GM12878 (cell line): Measurements from ENCODE around the gene TRAF2. TPM values are rescaled to one million over a fixed set of nuclear protein-coding genes. Genes with fewer than 3 reads are reported as not detected.

Experiments used
- ATAC-seq: fragments of 200-7000 bp; cut with Tn5 transposase; 3 replicates; pipeline ENCODE4 v1.9.1; 2020; ENCODE audit warnings: mild to moderate bottlenecking, moderate library complexity
- BruUV-seq: library from RNA; stranded (reverse); fragments of 400-500 nt; replicated peaks from 2 replicates; lab custom pipeline; 2021; lab: Mats Ljungman, UMichigan
- CTCF ChIA-PET: fragments of 300-600 bp; sonication (Branson Sonifier 250); formaldehyde crosslinking; extraction: SDS; loops from one replicate; lab custom pipeline; 2021; ENCODE audit warnings: inconsistent platforms; lab: Yijun Ruan, JAX
- POLR2A ChIA-PET: fragments of 350-600 bp; formaldehyde crosslinking; extraction: SDS; loops from one replicate; lab custom pipeline; 2021; ENCODE audit warnings: inconsistent platforms; lab: Charles Lee
- RAD21 ChIA-PET: fragments of 300-600 bp; sonication (Branson Sonifier 250); formaldehyde crosslinking; loops from one replicate; lab custom pipeline; 2023; ENCODE audit warnings: antibody characterized with exemption; ENCODE audit not compliant: unreplicated experiment; lab: Charles Lee
- SMC1A ChIA-PET: fragments of 300-600 bp; sonication (Branson Sonifier 250); formaldehyde crosslinking; loops from one replicate; lab custom pipeline; 2023; ENCODE audit not compliant: unreplicated experiment, uncharacterized antibody; lab: Charles Lee
- DNase-seq: peaks from one replicate; pipeline ENCODE4 v3.0.0-alpha.2; 2011; ENCODE audit warnings: low read depth, low spot score
- FAIRE-seq: peaks from 3 replicates; lab custom pipeline; 2011; peaks lifted over from hg19 to GRCh38; lab: Jason Lieb, UNC
- H2AFZ ChIP-seq: 2 replicates; pipeline ENCODE4 v1.6.0; 2011; ENCODE audit warnings: low read depth, low read length, control low read depth; ENCODE audit not compliant: control insufficient read depth
- H3K27ac ChIP-seq: 2 replicates; pipeline ENCODE4 v1.5.1; 2011; ENCODE audit warnings: control low read depth; ENCODE audit not compliant: control insufficient read depth, insufficient read depth
- H3K27me3 ChIP-seq, 2 experiments: replicated peaks in 1 of 2; 2 replicates each; pipeline versions ENCODE4 v1.6.0 to v1.6.1; 2011; ENCODE audit warnings: low read length in 1 of 2; ENCODE audit not compliant: control insufficient read depth in 2 of 2, insufficient read depth in 2 of 2
- H3K36me3 ChIP-seq, 2 experiments: 2 replicates each; pipeline ENCODE4 v1.5.1; 2011; ENCODE audit warnings: low read length in 1 of 2; ENCODE audit not compliant: control insufficient read depth in 2 of 2, insufficient read depth in 2 of 2
- H3K4me1 ChIP-seq: 2 replicates; pipeline ENCODE4 v1.6.1; 2011; ENCODE audit warnings: mild to moderate bottlenecking, low read length, moderate library complexity, mixed read lengths; ENCODE audit not compliant: control insufficient read depth, insufficient read depth
- H3K4me2 ChIP-seq: 2 replicates; pipeline ENCODE4 v1.6.0; 2011; ENCODE audit warnings: control low read depth; ENCODE audit not compliant: control insufficient read depth, insufficient read depth
- H3K4me3 ChIP-seq: fragments of 200-600 bp; sonication (generic); 2 replicates; pipeline ENCODE4 v1.5.1; 2016
- H3K79me2 ChIP-seq: 2 replicates; pipeline ENCODE4 v1.6.0; 2011; ENCODE audit warnings: low read length; ENCODE audit not compliant: control insufficient read depth, insufficient read depth
- H3K9ac ChIP-seq: 2 replicates; pipeline ENCODE4 v1.8.0; 2011; ENCODE audit warnings: low read length, control low read depth, mixed read lengths; ENCODE audit not compliant: control insufficient read depth, insufficient read depth
- H3K9me3 ChIP-seq: replicated peaks from 3 replicates; pipeline ENCODE4 v1.5.1; 2011; ENCODE audit warnings: mild to moderate bottlenecking, low read length; ENCODE audit not compliant: control insufficient read depth, insufficient read depth
- H4K20me1 ChIP-seq: 2 replicates; pipeline ENCODE4 v1.6.0; 2011; ENCODE audit not compliant: control insufficient read depth, insufficient read depth
- BACH1 ChIP-seq: fragments of 450-650 bp; IDR thresholded peaks from 2 replicates; pipeline ENCODE4 v1.6.1; 2017; ENCODE audit warnings: mild to moderate bottlenecking, borderline replicate concordance
- BCL11A ChIP-seq: IDR thresholded peaks from 2 replicates; pipeline ENCODE4 v1.6.1; 2011; ENCODE audit warnings: low read depth, low read length
- EGR1 ChIP-seq, 2 experiments: IDR thresholded peaks; 1 replicate in 1 of 2; 2 replicates in 1 of 2; pipeline ENCODE4 v1.6.1; 2011 to 2012; ENCODE audit warnings: low read depth in 2 of 2, low read length in 2 of 2, borderline replicate concordance in 1 of 2, mild to moderate bottlenecking in 1 of 2, moderate library complexity in 1 of 2
- ESRRA ChIP-seq: IDR thresholded peaks from 2 replicates; pipeline ENCODE4 v1.6.1; 2012; ENCODE audit warnings: mild to moderate bottlenecking, low read length, improper control_type of control experiment
- FOS ChIP-seq: IDR thresholded peaks from 3 replicates; pipeline ENCODE4 v1.6.1; 2011; ENCODE audit warnings: borderline replicate concordance; ENCODE audit not compliant: insufficient read length; ENCODE audit errors: extremely low read depth
- KLF5 ChIP-seq: fragments of 450-650 bp; IDR thresholded peaks from 2 replicates; pipeline ENCODE4 v1.6.1; 2014; ENCODE audit warnings: mild to moderate bottlenecking; ENCODE audit not compliant: partially characterized antibody
- NFYB ChIP-seq: IDR thresholded peaks from 2 replicates; pipeline ENCODE4 v1.6.1; 2011; ENCODE audit warnings: low read depth, mild to moderate bottlenecking, low read length, improper control_type of control experiment, moderate library complexity; ENCODE audit not compliant: insufficient read depth
- SMARCA5 ChIP-seq: fragments of 450-650 bp; IDR thresholded peaks from 2 replicates; pipeline ENCODE4 v1.6.1; 2017; ENCODE audit warnings: mild to moderate bottlenecking
- SUZ12 ChIP-seq: fragments of 200-600 bp; sonication (generic); IDR thresholded peaks from one replicate; pipeline ENCODE4 v1.6.1; 2018; ENCODE audit warnings: antibody characterized with exemption, mild to moderate bottlenecking; ENCODE audit not compliant: unreplicated experiment
- TARDBP ChIP-seq: IDR thresholded peaks from 2 replicates; pipeline ENCODE4 v1.6.1; 2016; ENCODE audit warnings: borderline replicate concordance
- TCF3 ChIP-seq: IDR thresholded peaks from 2 replicates; pipeline ENCODE4 v1.6.1; 2012; ENCODE audit warnings: low read depth, mild to moderate bottlenecking, low read length, borderline replicate concordance; ENCODE audit not compliant: insufficient read depth
- WGBS: methylation state at CpG from one replicate; pipeline ENCODE4 v1.1.6; 2016; ENCODE audit warnings: low lambda C conversion rate; ENCODE audit not compliant: insufficient replicate concordance, insufficient coverage; ENCODE audit errors: missing lambda C conversion rate; 5-methylcytosine and 5-hydroxymethylcytosine counted together
- in situ Hi-C: fragments of 300-500 bp; cut with MboI; formaldehyde crosslinking; loops from 9 replicates; pipeline ENCODE4 v1.14.3; 2018; ENCODE audit warnings: mixed read lengths
- intact Hi-C: fragments of 100-400 bp; cut with micrococcal nuclease; formaldehyde crosslinking; loops from one replicate; pipeline ENCODE4 v1.14.2; 2022; ENCODE audit not compliant: unreplicated experiment
- polyA plus RNA-seq, 11 experiments: library from polyadenylated mRNA; depleted of rRNA in 4 of 11; unstranded in 6 of 11; stranded (reverse) in 5 of 11; fragments of >200 nt; fragmentation: Nextera tagmentation in 4 of 11; fragmentation: Illumina TruSeq in 1 of 11; extraction: Ambion mirVana in 4 of 11; extraction: Trizol in 1 of 11; gene quantifications; 1 replicate in 1 of 11; 2 replicates in 10 of 11; pipeline versions ENCODE4 v1.2.1 to v1.2.3, GENCODE V29; 2011 to 2016; ENCODE audit warnings: inconsistent platforms in 2 of 11, missing spikeins in 2 of 11, low read depth in 1 of 11
- total RNA-seq, 4 experiments: library from RNA; depleted of rRNA in 3 of 4; stranded (reverse); fragments of >200 nt in 3 of 4; fragmentation: Illumina TruSeq in 1 of 4; extraction: Trizol in 1 of 4; gene quantifications; 2 replicates each; pipeline versions ENCODE4 v1.2.1 to v1.2.3, GENCODE V29; 2013 to 2021
- TF ChIP-seq, protein P1 (sequence below): IDR thresholded peaks from 2 replicates; pipeline ENCODE4 v1.6.1; 2011; ENCODE audit warnings: low read depth, mild to moderate bottlenecking, low read length, moderate library complexity, borderline replicate concordance; ENCODE audit errors: extremely low read depth
- TF ChIP-seq, protein P2 (sequence below): fragments of 450-650 bp; conservative IDR thresholded peaks from 2 replicates; pipeline ENCODE4 v1.6.1; 2017; ENCODE audit warnings: mild to moderate bottlenecking, moderate library complexity
- TF ChIP-seq, protein P3 (sequence below): IDR thresholded peaks from 2 replicates; pipeline ENCODE4 v1.6.1; 2012; ENCODE audit warnings: low read depth, low read length, improper control_type of control experiment
- TF ChIP-seq, protein P4 (sequence below): fragments of 450-650 bp; formaldehyde crosslinking; IDR thresholded peaks from 2 replicates; pipeline ENCODE4 v1.4.0; 2022; ENCODE audit warnings: mild to moderate bottlenecking, moderate library complexity

TRAF2 gene
- total and polyA plus RNA-seq, 10 of the 15 experiments (the other 5 are each of a cell fraction or from before 2014, with no cell fraction given): 0.34 to 39.5 (median 18.7) TPM

DNA sequence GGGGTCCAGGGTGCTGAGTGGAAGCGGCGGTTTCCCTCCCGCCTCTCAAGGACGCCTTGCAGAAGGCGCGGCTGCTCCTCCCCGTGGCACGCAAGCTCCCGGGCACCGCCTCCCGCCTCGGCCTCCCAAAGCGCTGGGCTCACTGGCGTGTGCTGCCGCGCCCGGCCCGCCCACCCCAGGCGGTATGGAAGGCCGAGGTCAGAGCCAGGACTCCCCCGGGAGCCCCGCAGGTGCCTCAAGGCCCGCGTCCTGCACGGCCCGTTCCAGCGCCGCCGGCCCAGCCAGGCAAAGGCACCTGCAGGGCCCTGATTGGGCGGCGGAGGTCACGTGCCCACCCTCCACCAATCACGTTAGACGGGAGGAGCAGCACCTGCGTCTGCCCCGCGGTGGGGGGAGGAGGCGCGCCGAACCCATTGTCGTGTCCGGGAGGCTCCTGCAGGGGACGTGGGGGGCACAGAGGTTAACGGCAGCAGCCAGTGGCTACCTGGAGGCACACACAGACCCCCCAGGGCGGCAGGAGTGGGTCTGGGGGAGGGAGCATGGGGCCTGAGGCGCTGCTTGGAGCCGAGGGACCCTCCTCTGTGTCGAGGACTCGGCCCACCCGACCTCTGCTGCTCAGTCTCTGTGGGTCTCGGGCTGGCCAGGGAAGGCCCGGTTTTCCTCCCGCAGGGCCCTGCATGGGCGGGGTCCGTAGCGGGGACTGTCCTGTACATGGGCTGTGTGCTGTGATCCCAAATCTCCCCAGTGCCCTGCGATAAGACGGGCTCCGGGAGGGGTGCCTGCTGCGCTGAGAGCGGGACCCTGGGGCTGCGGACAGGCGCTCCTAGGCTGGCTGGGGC is 63.7 kb downstream of the TRAF2 start:
- WGBS: 9% methylated on average over 53 of the region's 63 CpGs
- intact Hi-C loops: loop anchor here (10.0 kb wide), 1 partner anchor 155 kb away; the partner anchor contains the start of genes CCDC183 and TMEM141
- peak; percentile 98 for TF ChIP-seq NFYB
- 0 out of 3 replicates have a peak, but pooled peaks of 1 of the 2 experiments have one; percentile 6 for TF ChIP-seq EGR1 (IDR thresholded peaks at IDR 0.05; ENCODE audit: borderline replicate concordance in 1 of 2, low read depth in 2 of 2, low read length in 2 of 2)
- no peak for TF ChIP-seq ESRRA
- TF ChIP-seq SMARCA5: 0 out of 2 replicates have a peak, but pooled peaks have one; percentile 32
- TF ChIP-seq SUZ12: no peak
- TF ChIP-seq BACH1: 0 out of 2 replicates have a peak, but pooled peaks have one; percentile 28
- TF ChIP-seq KLF5: peak; percentile 50
- TF ChIP-seq, protein P1, sequence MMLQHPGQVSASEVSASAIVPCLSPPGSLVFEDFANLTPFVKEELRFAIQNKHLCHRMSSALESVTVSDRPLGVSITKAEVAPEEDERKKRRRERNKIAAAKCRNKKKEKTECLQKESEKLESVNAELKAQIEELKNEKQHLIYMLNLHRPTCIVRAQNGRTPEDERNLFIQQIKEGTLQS: peak; percentile 89; the same call in 1 of the 2 replicates
- TF ChIP-seq BCL11A: no peak
- no peak for TF ChIP-seq TARDBP
- TF ChIP-seq, protein P2, sequence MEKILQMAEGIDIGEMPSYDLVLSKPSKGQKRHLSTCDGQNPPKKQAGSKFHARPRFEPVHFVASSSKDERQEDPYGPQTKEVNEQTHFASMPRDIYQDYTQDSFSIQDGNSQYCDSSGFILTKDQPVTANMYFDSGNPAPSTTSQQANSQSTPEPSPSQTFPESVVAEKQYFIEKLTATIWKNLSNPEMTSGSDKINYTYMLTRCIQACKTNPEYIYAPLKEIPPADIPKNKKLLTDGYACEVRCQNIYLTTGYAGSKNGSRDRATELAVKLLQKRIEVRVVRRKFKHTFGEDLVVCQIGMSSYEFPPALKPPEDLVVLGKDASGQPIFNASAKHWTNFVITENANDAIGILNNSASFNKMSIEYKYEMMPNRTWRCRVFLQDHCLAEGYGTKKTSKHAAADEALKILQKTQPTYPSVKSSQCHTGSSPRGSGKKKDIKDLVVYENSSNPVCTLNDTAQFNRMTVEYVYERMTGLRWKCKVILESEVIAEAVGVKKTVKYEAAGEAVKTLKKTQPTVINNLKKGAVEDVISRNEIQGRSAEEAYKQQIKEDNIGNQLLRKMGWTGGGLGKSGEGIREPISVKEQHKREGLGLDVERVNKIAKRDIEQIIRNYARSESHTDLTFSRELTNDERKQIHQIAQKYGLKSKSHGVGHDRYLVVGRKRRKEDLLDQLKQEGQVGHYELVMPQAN: peak; percentile 49; the same call in 1 of the 2 replicates
- peak; percentile 68 for TF ChIP-seq FOS
- no peak for TF ChIP-seq TCF3
- TF ChIP-seq, protein P3, sequence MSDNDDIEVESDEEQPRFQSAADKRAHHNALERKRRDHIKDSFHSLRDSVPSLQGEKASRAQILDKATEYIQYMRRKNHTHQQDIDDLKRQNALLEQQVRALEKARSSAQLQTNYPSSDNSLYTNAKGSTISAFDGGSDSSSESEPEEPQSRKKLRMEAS: peak; percentile 99
- TF ChIP-seq, protein P4, sequence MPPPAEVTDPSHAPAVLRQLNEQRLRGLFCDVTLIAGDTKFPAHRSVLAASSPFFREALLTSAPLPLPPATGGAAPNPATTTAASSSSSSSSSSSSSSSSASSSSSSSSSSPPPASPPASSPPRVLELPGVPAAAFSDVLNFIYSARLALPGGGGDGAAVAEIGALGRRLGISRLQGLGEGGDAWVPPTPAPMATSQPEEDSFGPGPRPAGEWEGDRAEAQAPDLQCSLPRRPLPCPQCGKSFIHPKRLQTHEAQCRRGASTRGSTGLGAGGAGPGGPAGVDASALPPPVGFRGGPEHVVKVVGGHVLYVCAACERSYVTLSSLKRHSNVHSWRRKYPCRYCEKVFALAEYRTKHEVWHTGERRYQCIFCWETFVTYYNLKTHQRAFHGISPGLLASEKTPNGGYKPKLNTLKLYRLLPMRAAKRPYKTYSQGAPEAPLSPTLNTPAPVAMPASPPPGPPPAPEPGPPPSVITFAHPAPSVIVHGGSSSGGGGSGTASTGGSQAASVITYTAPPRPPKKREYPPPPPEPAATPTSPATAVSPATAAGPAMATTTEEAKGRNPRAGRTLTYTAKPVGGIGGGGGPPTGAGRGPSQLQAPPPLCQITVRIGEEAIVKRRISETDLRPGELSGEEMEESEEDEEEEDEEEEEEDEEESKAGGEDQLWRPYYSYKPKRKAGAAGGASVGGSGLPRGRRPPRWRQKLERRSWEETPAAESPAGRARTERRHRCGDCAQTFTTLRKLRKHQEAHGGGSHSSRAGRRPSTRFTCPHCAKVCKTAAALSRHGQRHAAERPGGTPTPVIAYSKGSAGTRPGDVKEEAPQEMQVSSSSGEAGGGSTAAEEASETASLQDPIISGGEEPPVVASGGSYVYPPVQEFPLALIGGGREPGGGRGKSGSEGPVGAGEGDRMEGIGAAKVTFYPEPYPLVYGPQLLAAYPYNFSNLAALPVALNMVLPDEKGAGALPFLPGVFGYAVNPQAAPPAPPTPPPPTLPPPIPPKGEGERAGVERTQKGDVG (CRISPR knock-in tag): peak; percentile 34; the same call in 1 of the 2 replicates

More for the DNA sequence above, 63.7 kb downstream of the TRAF2 start:
- POLR2A ChIA-PET: interaction anchor here (1.0 to 3.0 kb wide), 3 partner anchors 43 to 273 kb away, joined by 3 to 19 read pairs (median 3); partner anchors contain the start of gene PAXX
- H3K4me3 ChIP-seq: peak overlapping the region; percentile 77
- no peaks in the 10 kb centered on the region for H3K36me3 ChIP-seq
- TSS peak; percentile 80 for BruUV-seq
- FAIRE-seq (peak; percentile 97), DNase-seq (peak; percentile 73), ATAC-seq (peak; percentile 98)
- H3K4me1 ChIP-seq: peaks cover 7% of the 10 kb centered on the region
- H2AFZ ChIP-seq: peak overlapping the region; percentile 97
- CTCF ChIA-PET: interaction anchor here (1.0 to 3.5 kb wide), 3 partner anchors 80 to 109 kb away, joined by 3 to 163 read pairs (median 65); partner anchors contain the start of genes ABCA2 and FUT7
- H3K4me2 ChIP-seq: peak overlapping the region; percentile 98
- H3K27me3 ChIP-seq: no peaks in the 10 kb centered on the region
- RAD21 ChIA-PET: interaction anchor here (0.8 to 1.0 kb wide), 2 partner anchors 50 to 85 kb away, joined by 3 to 9 read pairs; no protein-coding TSS in a partner anchor
- H3K79me2 ChIP-seq: no peaks in the 10 kb centered on the region
- H3K9me3 ChIP-seq: no peaks in the 10 kb centered on the region
- H3K9ac ChIP-seq: peak overlapping the region; percentile 78
- in situ Hi-C loops: loop anchor here (5.0 kb wide), 1 partner anchor 87 kb away; no protein-coding TSS in a partner anchor
- H3K27ac ChIP-seq: peak overlapping the region; percentile 53
- H4K20me1 ChIP-seq: no peaks in the 10 kb centered on the region
- SMC1A ChIA-PET: interaction anchor here (1.0 to 1.5 kb wide), 3 partner anchors 79 to 85 kb away, joined by 4 to 8 read pairs (median 7); no protein-coding TSS in a partner anchor
